C4-2B (cell line): Measurements from ENCODE around the gene TBCC.

Experiments used
- CTCF ChIP-seq: fragments of 450-650 bp; conservative IDR thresholded peaks from 2 replicates; pipeline ENCODE4 v1.5.1; 2017; ENCODE audit warnings: mild to moderate bottlenecking
- ZFX ChIP-seq: fragments of 450-650 bp; IDR thresholded peaks from 2 replicates; pipeline ENCODE4 v1.6.1; 2017

DNA sequence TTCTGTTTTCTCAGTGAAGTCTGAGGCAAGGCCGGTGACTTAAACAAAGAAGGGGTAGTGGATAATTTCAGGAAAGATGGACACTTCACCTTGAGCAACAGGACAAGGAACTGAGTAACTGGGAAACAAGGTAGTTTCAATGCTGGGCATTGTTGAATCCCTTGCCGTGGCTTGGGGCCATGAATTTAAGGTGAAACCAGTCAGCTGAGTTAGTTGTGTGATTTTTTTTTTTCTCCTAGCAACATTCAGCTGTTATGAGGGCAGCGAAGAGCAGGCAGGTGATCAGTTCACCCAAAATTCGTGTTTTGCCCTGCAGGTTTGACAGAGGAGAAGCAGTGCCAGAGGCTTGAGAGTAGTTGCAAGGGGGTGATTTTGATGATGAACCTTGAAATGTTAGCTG lies 42.8 kb upstream of the TBCC start:
- TF ChIP-seq CTCF (no peak), ZFX (0 out of 2 replicates have a peak, but pooled peaks have one; percentile 13)
